GM18861 (cell line): ENCODE results near the gene PRKCSH.

Experiments
- ATAC-seq: cut with Tn5 transposase; IDR thresholded peaks from one replicate; pipeline ENCODE4 v1.9.1; 2021; ENCODE audit not compliant: unreplicated experiment

Gene PRKCSH

GRCh38 chr19:11495885-11496284, 60.5 kb downstream of the PRKCSH start:
- no peak for ATAC-seq

- no peak for ATAC-seq
These were observed 61.1 kb downstream of the PRKCSH start for GRCh38 chr19:11496391-11497163.

DNA sequence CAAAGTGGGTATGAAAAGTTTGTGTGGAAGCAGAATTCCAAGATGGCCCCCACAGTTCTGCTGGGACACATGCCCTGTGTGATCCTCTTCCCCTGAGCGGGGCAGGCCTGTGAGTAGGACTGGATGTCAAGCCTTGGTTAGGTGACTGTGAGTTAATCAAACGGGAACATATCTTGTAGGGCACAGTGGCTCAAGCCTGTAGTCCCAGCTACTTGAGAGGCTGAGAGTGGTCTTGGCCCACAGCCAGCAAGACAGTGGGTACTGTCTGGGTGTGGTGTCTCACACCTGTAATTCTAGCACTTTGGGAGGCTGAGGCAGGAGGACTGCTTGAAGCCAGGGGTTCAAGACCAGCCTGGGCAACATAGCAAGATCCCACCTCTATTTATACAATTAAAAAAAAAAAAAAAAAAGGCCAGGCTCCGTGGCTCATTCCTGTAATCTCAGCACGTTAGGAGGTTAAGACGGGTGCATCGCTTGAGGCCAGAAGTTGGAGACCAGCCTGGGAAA, 63.8 kb downstream of the PRKCSH start:
- ATAC-seq: no peak

- no peak for ATAC-seq
These were observed 64.5 kb downstream of the PRKCSH start for GRCh38 chr19:11499890-11500420.
